ENCODE results near the gene ARF3. TPM values are rescaled to one million over a fixed set of nuclear protein-coding genes. Genes with fewer than 3 reads are reported as not detected.
A peak's percentile ranks its signal among the peaks of the same experiment; 100 is the strongest.

The ARF3 gene
- total and polyA plus RNA-seq, 5 donors from 2014 or later, result 21.2 to 79.4 (median 25.0) TPM

- Mint-ChIP-seq H3K4me1 (peaks cover 0 to 40% (median 15%) of the 10 kb centered on the region in 4 donors), H3K27me3 (peaks cover 70% of the 10 kb centered on the region), H3K36me3 (peaks cover 4% of the 10 kb centered on the region), H3K4me3 (peak overlapping the region; percentile 54 to 77 (median 69)), H3K27ac (peak overlapping the region in 1 of 3 donors; percentile 15), H3K9me3 (no peaks in the 10 kb centered on the region)
- no peak overlapping the region for H3K4me3 ChIP-seq (ENCODE audit: low read depth, low read length)
- no peaks in the 10 kb centered on the region for H3K9me3 ChIP-seq (ENCODE audit: control insufficient read depth in 2 of 2, low read length in 2 of 2)
- H3K4me1 ChIP-seq (ENCODE audit: control insufficient read depth, insufficient read depth, low read length, poor library complexity, severe bottlenecking), result peaks cover 41% of the 10 kb centered on the region
- no peak overlapping the region for H3K27ac ChIP-seq (ENCODE audit: insufficient read depth, low read length, poor library complexity, severe bottlenecking)
- DNase-seq, result peak in 1 of 3 donors; percentile 47
- H3K27me3 ChIP-seq (ENCODE audit: control insufficient read depth, insufficient read depth, low read length), result peaks cover 30% of the 10 kb centered on the region
- ATAC-seq (ENCODE audit: low read depth in 2 of 2), result no peak
- no peaks in the 10 kb centered on the region for H3K36me3 ChIP-seq (ENCODE audit: control insufficient read depth, insufficient read depth, low read length)
These were observed 38.0 kb upstream of the ARF3 start for GRCh38 chr12:48995086-48995879.

- peaks cover 0 to 31% (median 7%) of the 10 kb centered on the region in 4 donors for H3K4me1 Mint-ChIP-seq
- Histone ChIP-seq H3K4me3 (ENCODE audit: low read depth, low read length) (no peak overlapping the region), H3K4me1 (ENCODE audit: control insufficient read depth, insufficient read depth, low read length, poor library complexity, severe bottlenecking) (peaks cover 35% of the 10 kb centered on the region), H3K36me3 (ENCODE audit: control insufficient read depth, insufficient read depth, low read length) (no peaks in the 10 kb centered on the region), H3K9me3 (ENCODE audit: control insufficient read depth in 2 of 2, low read length in 2 of 2) (no peaks in the 10 kb centered on the region), H3K27ac (ENCODE audit: insufficient read depth, low read length, poor library complexity, severe bottlenecking) (no peak overlapping the region), H3K27me3 (ENCODE audit: control insufficient read depth, insufficient read depth, low read length) (peaks cover 24% of the 10 kb centered on the region)
- no peaks in the 10 kb centered on the region for H3K36me3 Mint-ChIP-seq
- H3K9me3 Mint-ChIP-seq, result no peaks in the 10 kb centered on the region
- peaks cover 63% of the 10 kb centered on the region for H3K27me3 Mint-ChIP-seq
- DNase-seq (no peak), ATAC-seq (ENCODE audit: low read depth in 2 of 2) (no peak)
- H3K4me3 Mint-ChIP-seq, result peak overlapping the region in 1 of 4 donors; percentile 70
- no peak overlapping the region for H3K27ac Mint-ChIP-seq
These were observed 37.2 kb upstream of the ARF3 start for GRCh38 chr12:48994224-48995085.

GRCh38 chr12:48993787-48994186, 36.5 kb upstream of the ARF3 start:
- H3K4me3 ChIP-seq (ENCODE audit: low read depth, low read length), result no peak overlapping the region
- Mint-ChIP-seq H3K27ac (peak overlapping the region in 1 of 3 donors; percentile 3), H3K4me3 (peak overlapping the region in 2 of 4 donors; percentile 4 to 70), H3K27me3 (peaks cover 63% of the 10 kb centered on the region), H3K4me1 (peaks cover 0 to 26% (median 6%) of the 10 kb centered on the region in 4 donors), H3K9me3 (no peaks in the 10 kb centered on the region), H3K36me3 (no peaks in the 10 kb centered on the region)
- H3K4me1 ChIP-seq (ENCODE audit: control insufficient read depth, insufficient read depth, low read length, poor library complexity, severe bottlenecking), result peaks cover 29% of the 10 kb centered on the region
- no peak overlapping the region for H3K27ac ChIP-seq (ENCODE audit: insufficient read depth, low read length, poor library complexity, severe bottlenecking)
- H3K9me3 ChIP-seq (ENCODE audit: control insufficient read depth in 2 of 2, low read length in 2 of 2), result no peaks in the 10 kb centered on the region
- no peaks in the 10 kb centered on the region for H3K36me3 ChIP-seq (ENCODE audit: control insufficient read depth, insufficient read depth, low read length)
- no peak for DNase-seq
- no peak for ATAC-seq (ENCODE audit: low read depth in 2 of 2)
- peaks cover 28% of the 10 kb centered on the region for H3K27me3 ChIP-seq (ENCODE audit: control insufficient read depth, insufficient read depth, low read length)

DNA sequence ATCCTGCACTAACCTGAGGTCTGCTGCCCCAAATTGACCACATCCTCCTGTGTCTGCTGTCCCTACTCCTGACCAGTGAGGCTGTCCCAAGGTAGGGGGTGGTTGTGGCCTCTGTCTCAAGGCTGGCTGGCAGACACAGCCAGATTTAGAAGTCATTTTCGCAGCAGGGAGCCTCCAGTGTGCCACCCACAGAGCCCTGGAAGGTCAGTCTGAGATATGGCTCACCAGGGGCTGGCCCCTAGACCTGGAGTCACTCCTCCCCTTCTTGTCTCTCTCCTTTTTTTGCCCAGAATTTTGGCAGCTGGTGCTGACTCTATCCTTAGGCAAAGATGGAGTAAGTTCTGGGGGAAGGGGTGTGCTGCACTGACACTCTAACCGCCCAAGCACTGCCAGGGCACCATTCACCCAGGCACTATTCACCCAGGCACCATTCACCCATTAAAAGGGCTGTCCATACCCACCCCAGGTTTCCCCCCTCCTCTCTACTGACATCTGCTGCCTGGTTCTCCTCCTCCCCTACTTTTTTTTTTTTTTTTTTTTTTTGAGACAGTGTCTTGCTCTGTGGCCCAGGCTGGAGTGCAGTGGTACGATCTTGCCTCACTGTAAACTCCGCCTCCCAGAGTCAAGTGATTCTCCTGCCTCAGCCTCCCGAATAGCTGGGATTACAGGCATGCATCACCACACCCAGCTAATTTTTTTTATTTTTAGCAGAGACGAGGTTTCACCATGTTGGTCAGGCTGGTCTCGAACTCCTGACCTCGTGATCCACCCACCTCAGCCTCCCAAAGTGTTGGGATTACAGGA, 34.2 kb upstream of the ARF3 start:
- peaks cover 61% of the 10 kb centered on the region for H3K27me3 Mint-ChIP-seq
- DNase-seq (no peak), ATAC-seq (ENCODE audit: low read depth in 2 of 2) (no peak)
- H3K27ac ChIP-seq (ENCODE audit: insufficient read depth, low read length, poor library complexity, severe bottlenecking), result no peak overlapping the region
- no peak overlapping the region for H3K4me3 Mint-ChIP-seq
- no peak overlapping the region for H3K4me3 ChIP-seq (ENCODE audit: low read depth, low read length)
- peaks cover 0 to 20% (median 11%) of the 10 kb centered on the region in 4 donors for H3K4me1 Mint-ChIP-seq
- H3K27me3 ChIP-seq (ENCODE audit: control insufficient read depth, insufficient read depth, low read length), result peaks cover 37% of the 10 kb centered on the region
- peak overlapping the region in 1 of 3 donors; percentile 26 for H3K27ac Mint-ChIP-seq
- no peaks in the 10 kb centered on the region for H3K36me3 Mint-ChIP-seq
- H3K36me3 ChIP-seq (ENCODE audit: control insufficient read depth, insufficient read depth, low read length), result no peaks in the 10 kb centered on the region
- no peaks in the 10 kb centered on the region for H3K9me3 Mint-ChIP-seq
- H3K9me3 ChIP-seq (ENCODE audit: control insufficient read depth in 2 of 2, low read length in 2 of 2), result no peaks in the 10 kb centered on the region
- H3K4me1 ChIP-seq (ENCODE audit: control insufficient read depth, insufficient read depth, low read length, poor library complexity, severe bottlenecking), result peaks cover 6% of the 10 kb centered on the region

DNA sequence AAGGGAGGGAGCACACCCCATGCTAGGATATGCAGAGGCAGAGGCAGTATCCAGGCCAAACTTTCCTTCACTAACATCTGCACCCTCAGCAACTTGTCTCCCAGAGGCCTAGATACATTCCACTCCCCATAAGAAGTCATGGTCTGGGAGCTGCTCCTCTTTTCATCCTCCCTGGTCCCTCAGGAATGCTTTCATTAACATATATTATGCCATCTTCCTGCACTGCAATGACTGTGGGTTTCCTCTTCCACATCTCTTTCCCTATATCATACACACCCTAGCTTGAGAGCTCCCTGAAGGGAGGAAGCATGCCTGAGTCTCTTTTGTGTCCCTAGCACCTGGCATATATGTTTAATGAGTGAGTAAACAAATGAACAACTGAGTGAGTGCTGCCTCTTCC, 33.3 kb upstream of the ARF3 start:
- no peak for ATAC-seq (ENCODE audit: low read depth in 2 of 2)
- H3K27me3 Mint-ChIP-seq, result peaks cover 56% of the 10 kb centered on the region
- H3K4me3 Mint-ChIP-seq, result no peak overlapping the region

GRCh38 chr12:48988030-48988649, 30.9 kb upstream of the ARF3 start:
- Mint-ChIP-seq H3K36me3 (no peaks in the 10 kb centered on the region), H3K27me3 (peaks cover 54% of the 10 kb centered on the region), H3K27ac (peak overlapping the region in 1 of 3 donors; percentile 33), H3K4me3 (peak overlapping the region in 1 of 4 donors; percentile 14), H3K9me3 (no peaks in the 10 kb centered on the region), H3K4me1 (peaks cover 0 to 10% (median 5%) of the 10 kb centered on the region in 4 donors)
- ATAC-seq (ENCODE audit: low read depth in 2 of 2), result peak; percentile 67 to 70
- Histone ChIP-seq H3K27ac (ENCODE audit: insufficient read depth, low read length, poor library complexity, severe bottlenecking) (no peak overlapping the region), H3K4me1 (ENCODE audit: control insufficient read depth, insufficient read depth, low read length, poor library complexity, severe bottlenecking) (no peaks in the 10 kb centered on the region), H3K27me3 (ENCODE audit: control insufficient read depth, insufficient read depth, low read length) (peaks cover 31% of the 10 kb centered on the region), H3K36me3 (ENCODE audit: control insufficient read depth, insufficient read depth, low read length) (no peaks in the 10 kb centered on the region), H3K4me3 (ENCODE audit: low read depth, low read length) (no peak overlapping the region), H3K9me3 (ENCODE audit: control insufficient read depth in 2 of 2, low read length in 2 of 2) (no peaks in the 10 kb centered on the region)
- DNase-seq, result peak; percentile 51 to 64 (median 58)

More for the DNA sequence above, 33.3 kb upstream of the ARF3 start:
- Mint-ChIP-seq H3K36me3 (no peaks in the 10 kb centered on the region), H3K4me1 (peaks cover 0 to 16% (median 10%) of the 10 kb centered on the region in 4 donors), H3K27ac (no peak overlapping the region), H3K9me3 (no peaks in the 10 kb centered on the region)
- Histone ChIP-seq H3K9me3 (ENCODE audit: control insufficient read depth in 2 of 2, low read length in 2 of 2) (no peaks in the 10 kb centered on the region), H3K27ac (ENCODE audit: insufficient read depth, low read length, poor library complexity, severe bottlenecking) (no peak overlapping the region), H3K4me1 (ENCODE audit: control insufficient read depth, insufficient read depth, low read length, poor library complexity, severe bottlenecking) (peaks cover 6% of the 10 kb centered on the region), H3K4me3 (ENCODE audit: low read depth, low read length) (no peak overlapping the region), H3K27me3 (ENCODE audit: control insufficient read depth, insufficient read depth, low read length) (peaks cover 32% of the 10 kb centered on the region), H3K36me3 (ENCODE audit: control insufficient read depth, insufficient read depth, low read length) (no peaks in the 10 kb centered on the region)
- no peak for DNase-seq

All from CD4-positive, CD25-positive, alpha-beta regulatory T cell (primary cell).